B cell (primary cell): ENCODE measurements around the gene RNF213. TPM values are rescaled to one million over a fixed set of nuclear protein-coding genes. Genes with fewer than 3 reads are reported as not detected.

ENCODE experiments used
- ATAC-seq: fragments of 200-7000 bp; cut with Tn5 transposase; one replicate; pipeline ENCODE4 v1.10.0; 2021; ENCODE audit warnings: low read depth, mild to moderate bottlenecking, moderate number of reproducible peaks, moderate library complexity
- CTCF ChIA-PET: fragments of 350-600 bp; sonication (Branson Sonifier 250); formaldehyde crosslinking; loops from one replicate; lab custom pipeline; 2021; ENCODE audit warnings: antibody characterized with exemption, inconsistent platforms; lab: Charles Lee
- POLR2A ChIA-PET: fragments of 350-600 bp; sonication (Branson Sonifier 250); formaldehyde crosslinking; loops from one replicate; lab custom pipeline; 2021; ENCODE audit warnings: antibody characterized with exemption; lab: Charles Lee
- DNase-seq: peaks from one replicate; pipeline ENCODE4 v3.0.0; 2013
- H2AFZ ChIP-seq: 2 replicates; pipeline ENCODE4 v1.6.1; 2012; ENCODE audit warnings: mild to moderate bottlenecking, low read depth, low read length; ENCODE audit not compliant: insufficient read depth, poor library complexity, severe bottlenecking
- H3K27ac ChIP-seq, 2 donors: 1 replicate in 1 of 2; 2 replicates in 1 of 2; pipeline ENCODE4 v1.5.1; 2012 to 2013; ENCODE audit warnings: low read length in 2 of 2, mild to moderate bottlenecking in 2 of 2, moderate library complexity in 1 of 2
- H3K27me3 ChIP-seq, 4 experiments: fragments of 200-600 bp in 1 of 4; sonication (generic) in 1 of 4; replicated peaks in 1 of 4; 1 replicate in 2 of 4; 2 replicates in 2 of 4; pipeline versions ENCODE4 v1.6.1 to v1.7.0; 2013 to 2016; ENCODE audit warnings: low read length in 3 of 4, mild to moderate bottlenecking in 2 of 4, mixed read lengths in 1 of 4, moderate library complexity in 1 of 4; ENCODE audit not compliant: insufficient read depth in 4 of 4, control insufficient read depth in 3 of 4; ENCODE audit errors: control extremely low read depth in 1 of 4
- H3K36me3 ChIP-seq, 2 experiments: replicated peaks in 1 of 2; 1 replicate in 1 of 2; 2 replicates in 1 of 2; pipeline versions ENCODE4 v1.6.1 to v1.7.1; 2013; ENCODE audit warnings: low read length in 1 of 2; ENCODE audit not compliant: insufficient read depth in 2 of 2, control insufficient read depth in 1 of 2; ENCODE audit errors: control extremely low read depth in 1 of 2, extremely low read depth in 1 of 2
- H3K4me1 ChIP-seq, 2 donors: fragments of 200-600 bp in 1 of 2; sonication (generic) in 1 of 2; 1 replicate in 1 of 2; 2 replicates in 1 of 2; pipeline versions ENCODE4 v1.5.1 to v1.6.1; 2013 to 2017; ENCODE audit warnings: low read length in 2 of 2; ENCODE audit not compliant: control insufficient read depth in 2 of 2, insufficient read depth in 2 of 2
- H3K4me2 ChIP-seq: replicated peaks from 2 replicates; pipeline ENCODE3; 2012; ENCODE audit warnings: mild to moderate bottlenecking, low read depth, low read length; ENCODE audit not compliant: poor library complexity, severe bottlenecking
- H3K4me3 ChIP-seq, 5 experiments: fragments of 200-600 bp in 1 of 5; sonication (generic) in 1 of 5; 1 replicate in 3 of 5; 2 replicates in 2 of 5; pipeline versions ENCODE4 v1.5.1 to v1.7.0; 2011 to 2016; ENCODE audit warnings: low read length in 4 of 5, mild to moderate bottlenecking in 4 of 5, low read depth in 2 of 5, control low read depth in 1 of 5, moderate library complexity in 1 of 5; ENCODE audit not compliant: insufficient read depth in 1 of 5; ENCODE audit errors: control extremely low read depth in 1 of 5, extremely low read depth in 1 of 5
- H3K79me2 ChIP-seq: fragments of 200-600 bp; sonication (generic); one replicate; pipeline ENCODE4 v1.6.0; 2016; ENCODE audit warnings: low read length; ENCODE audit not compliant: control insufficient read depth, insufficient read depth
- H3K9ac ChIP-seq: fragments of 200-600 bp; sonication (generic); 2 replicates; pipeline ENCODE4 v1.6.1; 2017; ENCODE audit warnings: mild to moderate bottlenecking, low read length, moderate library complexity
- H3K9me3 ChIP-seq, 3 donors: one replicate each; pipeline versions ENCODE4 v1.6.1 to v1.7.1; 2013; ENCODE audit warnings: low read length in 2 of 3; ENCODE audit not compliant: control insufficient read depth in 2 of 3, insufficient read depth in 1 of 3; ENCODE audit errors: control extremely low read depth in 1 of 3
- H4K20me1 ChIP-seq: 2 replicates; pipeline ENCODE4 v1.6.0; 2012; ENCODE audit warnings: mild to moderate bottlenecking, low read length; ENCODE audit not compliant: insufficient read depth, control insufficient read depth, poor library complexity, severe bottlenecking
- H3K27ac Mint-ChIP-seq: one replicate; pipeline ENCODE4 v1.8.0; 2021; ENCODE audit warnings: mixed read lengths
- H3K27me3 Mint-ChIP-seq: one replicate; pipeline ENCODE4 v1.8.0; 2021; ENCODE audit warnings: mixed read lengths
- H3K4me1 Mint-ChIP-seq: one replicate; pipeline ENCODE4 v1.8.0; 2021; ENCODE audit warnings: mixed read lengths
- H3K4me3 Mint-ChIP-seq: one replicate; pipeline ENCODE4 v1.8.0; 2021; ENCODE audit warnings: mixed read lengths
- H3K9me3 Mint-ChIP-seq: one replicate; pipeline ENCODE4 v1.8.0; 2022; ENCODE audit warnings: mixed read lengths; ENCODE audit not compliant: insufficient read depth
- CTCF ChIP-seq: fragments of 200-600 bp; IDR thresholded peaks from one replicate; pipeline ENCODE4 v1.8.0; 2022; ENCODE audit warnings: antibody characterized with exemption, mild to moderate bottlenecking
- EZH2 ChIP-seq: IDR thresholded peaks from 2 replicates; pipeline ENCODE4 v1.6.1; 2012; ENCODE audit warnings: borderline replicate concordance, low read depth, mild to moderate bottlenecking, moderate library complexity, low read length; ENCODE audit not compliant: insufficient read depth, poor library complexity, severe bottlenecking
- WGBS: methylation state at CpG from one replicate; pipeline ENCODE4 v1.1.5; 2013; ENCODE audit warnings: missing lambda C conversion rate; ENCODE audit not compliant: insufficient coverage; 5-methylcytosine and 5-hydroxymethylcytosine counted together
- intact Hi-C: fragments of 100-400 bp; cut with micrococcal nuclease; formaldehyde crosslinking; loops from one replicate; pipeline ENCODE4 v1.10.0; 2022
- polyA plus RNA-seq: library from polyadenylated mRNA; depleted of rRNA; stranded (reverse); fragments of >200 nt; gene quantifications from 2 replicates; pipeline ENCODE4 v1.2.3, GENCODE V29; 2012
- total RNA-seq, 2 donors: library from RNA; stranded (reverse); fragments of 120-200 nt in 1 of 2; gene quantifications; 1 replicate in 1 of 2; 2 replicates in 1 of 2; pipeline versions ENCODE4 v1.2.3 to v1.2.4, GENCODE V29; 2013 to 2022

RNF213 gene
- total and polyA plus RNA-seq, 2 donors (not counting 1 experiment from before 2014, with no cell fraction given), result 121 to 287 TPM

- Mint-ChIP-seq H3K27me3 (no peaks in the 10 kb centered on the region), H3K4me1 (peaks cover 50% of the 10 kb centered on the region), H3K4me3 (peak overlapping the region; percentile 88), H3K27ac (peak overlapping the region; percentile 93), H3K9me3 (no peaks in the 10 kb centered on the region)
- ChIA-PET POLR2A (interaction anchor here (0.7 kb wide), 1 partner anchor 1248 kb away, joined by 4 read pairs; no protein-coding TSS in a partner anchor), CTCF (interaction anchor here (0.7 to 0.9 kb wide), 2 partner anchors 37 to 64 kb away, joined by 3 read pairs; no protein-coding TSS in a partner anchor)
- intact Hi-C loops, result loop anchor here (1.0 to 5.0 kb wide), 4 partner anchors 112 to 1258 kb away; partner anchors contain the start of genes CCDC40, CEP131, EIF4A3 and TBC1D16
- Histone ChIP-seq H3K4me1 (peaks cover 29 to 44% of the 10 kb centered on the region in 2 donors), H3K4me3 (peak overlapping the region; percentile 4 to 67 (median 48)), H3K36me3 (no peaks in the 10 kb centered on the region), H3K9ac (peak overlapping the region; percentile 76), H3K4me2 (peak overlapping the region; percentile 90), H3K79me2 (peaks cover 30% of the 10 kb centered on the region), H3K9me3 (no peaks in the 10 kb centered on the region), H4K20me1 (peaks cover 26% of the 10 kb centered on the region), H2AFZ (peak overlapping the region; percentile 75), H3K27me3 (no peaks in the 10 kb centered on the region), H3K27ac (peak overlapping the region; percentile 70 to 86)
- DNase-seq (no peak), ATAC-seq (no peak)
- TF ChIP-seq EZH2 (no peak), CTCF (no peak)
- 64% methylated on average over 16 of the region's 18 CpGs for WGBS
Measured at GRCh38 chr17:80259457-80260068, 1.1 kb upstream of the RNF213 start.

DNA sequence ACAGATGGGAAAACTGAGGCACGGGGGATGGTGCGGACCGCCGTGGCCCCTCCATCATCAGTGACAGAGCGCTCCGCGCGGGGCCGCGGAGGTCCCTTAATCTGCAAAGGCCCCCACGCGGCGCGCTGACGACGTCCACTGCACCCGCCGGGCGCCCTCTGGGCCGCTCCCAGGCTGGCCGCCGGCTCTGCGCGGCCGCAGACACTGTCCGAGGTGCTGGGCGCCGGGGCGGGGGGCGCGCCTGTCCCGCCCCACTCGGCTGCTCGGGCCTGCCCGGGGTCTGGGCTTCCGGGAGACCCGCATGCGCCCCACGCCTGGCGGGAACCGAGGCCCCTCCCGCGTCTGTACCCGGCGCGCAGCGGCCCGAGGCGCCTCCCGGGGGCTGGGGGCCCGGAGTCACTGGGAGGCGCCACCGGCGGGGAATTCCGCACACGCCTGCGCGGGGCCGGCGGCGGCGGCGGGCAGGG lies 550 bp upstream of the RNF213 start:
- ATAC-seq (peak; percentile 65), DNase-seq (peak; percentile 88)
- Histone ChIP-seq H3K36me3 (no peaks in the 10 kb centered on the region), H3K27me3 (no peaks in the 10 kb centered on the region), H3K9me3 (no peaks in the 10 kb centered on the region), H4K20me1 (peaks cover 30% of the 10 kb centered on the region), H3K9ac (peak overlapping the region; percentile 76), H3K4me1 (peaks cover 27 to 45% of the 10 kb centered on the region in 2 donors), H3K4me2 (peak overlapping the region; percentile 90), H3K27ac (peak overlapping the region; percentile 70 to 86), H3K4me3 (peak overlapping the region; percentile 4 to 67 (median 48)), H3K79me2 (peaks cover 36% of the 10 kb centered on the region), H2AFZ (peak overlapping the region; percentile 75)
- ChIA-PET CTCF (interaction anchor here (0.9 kb wide), 1 partner anchor 65 kb away, joined by 3 read pairs; no protein-coding TSS in a partner anchor), POLR2A (interaction anchor here (1.2 kb wide), 1 partner anchor 38 kb away, joined by 4 read pairs; no protein-coding TSS in a partner anchor)
- Mint-ChIP-seq H3K4me3 (peak overlapping the region; percentile 88), H3K27me3 (no peaks in the 10 kb centered on the region), H3K9me3 (no peaks in the 10 kb centered on the region), H3K27ac (peak overlapping the region; percentile 93), H3K4me1 (peaks cover 48% of the 10 kb centered on the region)
- WGBS, result 1% methylated on average over 50 of the region's 63 CpGs
- TF ChIP-seq CTCF (no peak), EZH2 (no peak)
- intact Hi-C loops, result loop anchor here (1.0 to 5.0 kb wide), 4 partner anchors 113 to 1257 kb away; partner anchors contain the start of genes CCDC40, CEP131, EIF4A3 and TBC1D16
